ENCODE measurements around the gene GLRB. TPM values are rescaled to one million over a fixed set of nuclear protein-coding genes. Genes with fewer than 3 reads are reported as not detected.
"Not testable (repeated sequence)": the region's sequence is repeated elsewhere in the genome, so short reads cannot be mapped to it uniquely, and the experiment has no call there.

The GLRB gene
- polyA plus RNA-seq, result 1 to 10 TPM; 2.1 to 7.5 (median 5.2) TPM

- H3K27ac ChIP-seq (ENCODE audit: low read depth, low read length), result no peak within 1 kb of the TSS
- 1 to 3% (median 2%) methylated on average over 83 to 84 of the region's 84 CpGs for WGBS, 3 donors
Observed at GRCh38 chr4:157075811-157076577, at the start of gene GLRB. GLRB (plus strand) TSS chr4:157076150; CDS start chr4:157078025, 1,875 bp downstream.

GRCh38 chr4:157035471-157035870, 40.5 kb upstream of the GLRB start:
- H3K27ac ChIP-seq (ENCODE audit: low read depth, low read length), result no peak overlapping the region

DNA sequence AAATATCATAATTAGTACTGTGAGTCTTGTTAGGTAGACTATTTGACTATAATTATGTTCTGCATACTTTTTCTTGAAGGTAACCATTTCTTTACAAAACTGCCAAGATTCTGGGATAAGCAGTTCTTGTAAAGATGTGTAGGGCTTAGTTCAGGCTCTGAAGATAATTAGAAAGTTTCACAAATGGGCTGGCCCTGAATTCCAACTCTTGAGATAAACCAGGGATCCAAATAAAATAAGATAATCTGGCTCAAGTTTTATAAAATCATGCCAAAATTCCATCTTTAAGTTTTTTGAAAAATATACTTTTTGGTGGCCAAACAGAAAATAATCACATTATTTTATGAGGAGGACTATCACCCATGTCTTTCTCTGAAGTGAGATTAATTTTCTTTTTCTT, 35.5 kb upstream of the GLRB start:
- H3K27ac ChIP-seq (ENCODE audit: low read depth, low read length), result no peak overlapping the region

GRCh38 chr4:157043131-157043530, 32.8 kb upstream of the GLRB start:
- WGBS, 3 donors, result 34 to 39% (median 38%) methylated on average over 2 of the region's 2 CpGs
- H3K27ac ChIP-seq (ENCODE audit: low read depth, low read length), result no peak overlapping the region

- WGBS, 3 donors, result 20 to 31% (median 30%) methylated on average over 2 of the region's 2 CpGs
- H3K27ac ChIP-seq (ENCODE audit: low read depth, low read length), result no peak overlapping the region
Observed at GRCh38 chr4:157045507-157046127, 30.3 kb upstream of the GLRB start.

DNA sequence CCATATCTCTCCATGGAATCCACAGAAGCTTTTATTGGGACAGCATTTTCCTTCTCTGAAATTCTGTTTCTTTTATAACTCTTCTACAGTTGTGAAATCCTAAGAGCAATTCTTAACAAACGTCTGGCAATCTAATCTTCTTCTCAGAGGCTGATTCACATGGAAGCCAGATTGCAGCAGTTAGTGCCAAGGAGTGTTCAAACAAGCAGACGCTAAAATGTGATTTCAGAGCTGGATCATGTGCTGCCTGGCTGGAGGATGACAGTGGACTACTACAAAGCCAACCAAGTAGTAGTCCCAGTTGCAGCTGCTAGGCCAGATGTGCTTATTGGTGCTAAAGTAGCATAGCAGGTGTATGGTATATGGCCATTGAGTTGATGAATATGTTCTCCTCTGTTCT, 27.7 kb upstream of the GLRB start:
- 19 to 38% (median 30%) methylated on average over 2 of the region's 2 CpGs for WGBS, 3 donors
- H3K27ac ChIP-seq (ENCODE audit: low read depth, low read length), result no peak overlapping the region

- no peak overlapping the region for H3K27ac ChIP-seq (ENCODE audit: low read depth, low read length)
- WGBS, 3 donors, result 82 to 94% (median 94%) methylated on average over 4 of the region's 4 CpGs
Observed at GRCh38 chr4:157050561-157050960, 25.4 kb upstream of the GLRB start.

GRCh38 chr4:157052429-157053040, 23.4 kb upstream of the GLRB start:
- 77 to 87% (median 77%) methylated on average over 11 of the region's 11 CpGs for WGBS, 3 donors
- H3K27ac ChIP-seq (ENCODE audit: low read depth, low read length), result no peak overlapping the region

GRCh38 chr4:157057218-157057617, 18.7 kb upstream of the GLRB start:
- H3K27ac ChIP-seq (ENCODE audit: low read depth, low read length), result no peak overlapping the region
- whole genome bisulfite sequencing, 3 donors, result 29 to 59% (median 38%) methylated on average over 1 of the region's 1 CpG

DNA sequence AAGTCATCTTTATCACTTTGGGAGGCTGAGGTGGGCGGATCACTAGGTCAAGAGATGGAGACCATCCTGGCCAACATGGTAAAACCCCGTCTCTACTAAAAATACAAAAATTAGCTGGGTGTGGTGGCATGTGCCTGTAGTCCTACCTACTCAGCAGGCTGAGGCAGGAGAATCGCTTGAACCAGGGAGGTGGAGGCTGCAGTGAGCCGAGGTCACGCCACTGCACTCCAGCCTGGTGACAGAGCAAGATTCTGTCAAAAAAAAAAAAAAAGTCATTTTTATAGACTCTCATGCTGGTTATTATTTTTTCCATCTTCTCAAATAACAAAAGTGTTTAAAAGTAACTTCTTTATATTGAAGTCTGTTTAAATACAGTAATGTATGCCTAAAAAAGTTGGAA, 17.1 kb upstream of the GLRB start:
- WGBS, 3 donors, result 87 to 93% (median 91%) methylated on average over 5 of the region's 5 CpGs
- H3K27ac ChIP-seq (ENCODE audit: low read depth, low read length), result not testable (repeated sequence)

DNA sequence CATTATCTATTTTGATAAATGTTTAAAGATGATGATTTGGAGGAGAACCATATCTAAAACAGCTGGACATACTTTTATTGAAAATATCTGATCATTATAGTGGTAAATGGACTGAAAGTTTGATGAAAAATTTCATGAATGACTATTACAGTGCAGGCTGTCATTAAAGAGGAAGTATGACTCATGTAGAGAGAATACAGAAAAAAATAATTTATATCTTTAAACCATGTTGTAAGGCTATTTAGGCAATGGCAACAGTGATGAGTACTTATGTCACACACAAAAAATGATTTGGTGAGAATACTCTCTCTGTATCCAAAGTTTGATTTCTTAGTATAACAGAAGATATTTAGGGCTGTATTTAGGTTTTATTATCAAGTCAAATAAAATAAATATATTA, 3.9 kb upstream of the GLRB start:
- no peak overlapping the region for H3K27ac ChIP-seq (ENCODE audit: low read depth, low read length)

DNA sequence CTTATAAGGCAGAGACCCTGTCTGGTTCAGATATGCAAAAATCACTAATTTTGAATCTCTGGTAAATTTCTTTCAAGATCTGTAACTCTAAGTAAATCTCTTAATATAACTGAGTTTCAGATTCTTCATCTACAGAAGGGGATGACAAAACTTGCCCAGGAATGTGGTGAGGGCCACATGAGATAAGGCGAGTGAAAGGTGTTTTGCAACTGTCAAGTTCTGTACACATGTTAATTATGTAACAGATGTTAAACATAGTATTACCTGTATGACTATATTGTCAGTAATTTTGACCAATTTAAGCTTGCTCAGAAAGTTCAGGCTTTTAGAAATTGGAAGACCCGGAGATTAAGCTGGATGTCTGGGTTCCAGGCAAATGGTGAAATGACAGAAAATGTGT, 549 bp upstream of the GLRB start:
- H3K27ac ChIP-seq (ENCODE audit: low read depth, low read length), result no peak overlapping the region
- 59 to 80% (median 71%) methylated on average over 2 of the region's 2 CpGs for WGBS, 3 donors

GRCh38 chr4:157076578-157076947, 613 bp downstream of the GLRB start:
- WGBS, 3 donors, result 1 to 3% (median 3%) methylated on average over 8 of the region's 8 CpGs
- no peak overlapping the region for H3K27ac ChIP-seq (ENCODE audit: low read depth, low read length)

- WGBS, 3 donors, result 92 to 96% (median 94%) methylated on average over 2 of the region's 2 CpGs
- no peak overlapping the region for H3K27ac ChIP-seq (ENCODE audit: low read depth, low read length)
Observed at GRCh38 chr4:157079441-157079840, 3.5 kb downstream of the GLRB start.

- no peak overlapping the region for H3K27ac ChIP-seq (ENCODE audit: low read depth, low read length)
Observed at GRCh38 chr4:157080605-157081004, 4.7 kb downstream of the GLRB start.

DNA sequence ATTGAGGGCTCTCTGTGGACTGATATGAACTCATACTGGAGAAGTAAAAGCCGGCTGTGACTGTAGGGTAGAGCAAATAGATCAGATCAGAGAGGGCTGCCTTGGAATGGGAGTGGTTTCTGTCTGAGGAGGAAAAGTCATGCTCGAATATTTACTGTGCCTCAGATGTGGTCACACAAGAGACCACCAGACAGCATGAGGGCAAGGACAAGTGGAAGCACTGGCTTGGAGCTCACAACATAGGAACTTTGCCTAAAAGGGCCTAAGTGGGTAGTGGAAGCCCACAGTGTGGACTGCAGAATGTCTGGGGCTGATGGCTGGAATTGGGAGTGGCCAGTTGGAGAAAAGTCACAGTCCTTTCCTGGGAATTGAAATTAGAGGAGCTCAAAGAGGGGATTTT, 19.8 kb downstream of the GLRB start:
- WGBS, 3 donors, result 71 to 90% (median 79%) methylated on average over 2 of the region's 2 CpGs
- H3K27ac ChIP-seq (ENCODE audit: low read depth, low read length), result no peak overlapping the region

- 76 to 89% (median 87%) methylated on average over 1 of the region's 1 CpG for WGBS, 3 donors
Observed at GRCh38 chr4:157096439-157096838, 20.5 kb downstream of the GLRB start.

GRCh38 chr4:157099506-157099905, 23.6 kb downstream of the GLRB start:
- 81 to 92% (median 91%) methylated on average over 4 of the region's 4 CpGs for WGBS, 3 donors
- H3K27ac ChIP-seq (ENCODE audit: low read depth, low read length), result no peak overlapping the region

More at GRCh38 chr4:157096439-157096838, 20.5 kb downstream of the GLRB start:
- no peak overlapping the region for H3K27ac ChIP-seq (ENCODE audit: low read depth, low read length)

DNA sequence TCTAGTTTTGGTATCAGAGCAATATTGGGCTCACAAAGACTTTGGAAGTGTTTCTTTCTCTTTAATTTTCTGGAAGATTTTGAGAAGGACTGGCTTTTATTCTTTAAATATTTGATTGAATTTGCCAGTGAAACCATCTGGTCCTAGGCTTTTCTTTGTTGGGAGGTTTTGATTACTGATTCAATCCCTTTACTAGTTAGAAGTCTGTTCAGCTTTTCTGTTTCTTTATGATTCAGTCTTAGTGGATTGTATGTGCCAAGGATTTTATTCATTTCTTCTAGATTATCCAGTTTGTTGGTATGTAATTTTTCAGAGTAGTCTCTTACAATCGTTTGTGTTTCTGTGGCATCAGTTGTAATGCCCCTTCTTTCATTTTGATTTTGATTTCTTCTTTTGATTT, 28.6 kb downstream of the GLRB start:
- no peak overlapping the region for H3K27ac ChIP-seq (ENCODE audit: low read depth, low read length)
- WGBS, 3 donors, result 81 to 85% (median 85%) methylated on average over 1 of the region's 1 CpG

- WGBS, 3 donors, result 88 to 91% (median 88%) methylated on average over 6 of the region's 6 CpGs
- no peak overlapping the region for H3K27ac ChIP-seq (ENCODE audit: low read depth, low read length)
Observed at GRCh38 chr4:157114671-157115070, 38.7 kb downstream of the GLRB start.

Measured in adipose tissue (tissue), 3 donors.